ENCODE measurements around the gene CDC14B.

GRCh38 chr9:96519095-96519494 lies 100.5 kb downstream of the CDC14B start:
- TF ChIP-seq CTCF (conservative IDR thresholded peaks at IDR 0.05 in 1 of 2, IDR thresholded peaks at IDR 0.05 in 1 of 2; ENCODE audit: extremely low read depth in 1 of 2, insufficient read depth in 1 of 2, low read depth in 1 of 2, low read length in 2 of 2) (no peak), EZH2 (IDR thresholded peaks at IDR 0.05; ENCODE audit: borderline replicate concordance, low read length) (no peak)
